Endodermal cell (in vitro differentiated cells): ENCODE data around the gene TKFC. TPM values are rescaled to one million over a fixed set of nuclear protein-coding genes. Genes with fewer than 3 reads are reported as not detected.

Source experiments
- DNase-seq: peaks from one replicate; pipeline ENCODE4 v3.0.0-alpha.2; 2017
- H3K27ac ChIP-seq: 2 replicates; pipeline ENCODE4 v1.5.1; 2013; ENCODE audit warnings: mild to moderate bottlenecking, low read depth, low read length, moderate library complexity
- H3K27me3 ChIP-seq: 2 replicates; pipeline ENCODE4 v1.6.1; 2013; ENCODE audit warnings: mild to moderate bottlenecking, low read length, moderate library complexity; ENCODE audit not compliant: insufficient read depth, control insufficient read depth, poor library complexity, severe bottlenecking
- H3K36me3 ChIP-seq: 2 replicates; pipeline ENCODE4 v1.7.0; 2013; ENCODE audit warnings: mild to moderate bottlenecking, low read length, moderate library complexity; ENCODE audit not compliant: control insufficient read depth, insufficient read depth
- H3K4me1 ChIP-seq: one replicate; pipeline ENCODE4 v1.7.0; 2013; ENCODE audit warnings: low read length; ENCODE audit not compliant: control insufficient read depth, insufficient read depth
- H3K4me3 ChIP-seq: 2 replicates; pipeline ENCODE4 v1.5.1; 2013; ENCODE audit warnings: mild to moderate bottlenecking, low read length, moderate library complexity
- H3K9ac ChIP-seq: 2 replicates; pipeline ENCODE4 v1.6.1; 2013; ENCODE audit warnings: mild to moderate bottlenecking, low read length, moderate library complexity; ENCODE audit not compliant: poor library complexity, severe bottlenecking; ENCODE audit errors: extremely low read depth
- H3K9me3 ChIP-seq: 2 replicates; pipeline ENCODE4 v1.6.1; 2013; ENCODE audit warnings: mild to moderate bottlenecking, low read length, moderate library complexity; ENCODE audit not compliant: control insufficient read depth
- H3K27ac Mint-ChIP-seq: 2 replicates; pipeline ENCODE4 v1.8.0; 2020; ENCODE audit warnings: mixed read lengths
- H3K27me3 Mint-ChIP-seq: 2 replicates; pipeline ENCODE4 v1.8.0; 2021; ENCODE audit warnings: mild to moderate bottlenecking, mixed read lengths; ENCODE audit not compliant: insufficient read depth
- H3K36me3 Mint-ChIP-seq: 2 replicates; pipeline ENCODE4 v1.8.0; 2020; ENCODE audit warnings: low read depth, mixed read lengths
- H3K4me1 Mint-ChIP-seq: 2 replicates; pipeline ENCODE4 v1.8.0; 2020; ENCODE audit warnings: mixed read lengths
- H3K4me3 Mint-ChIP-seq: 2 replicates; pipeline ENCODE4 v1.8.0; 2020; ENCODE audit warnings: mild to moderate bottlenecking, moderate library complexity, mixed read lengths
- H3K9me3 Mint-ChIP-seq: 2 replicates; pipeline ENCODE4 v1.8.0; 2020; ENCODE audit warnings: mild to moderate bottlenecking, mixed read lengths
- CTCF ChIP-seq: fragments of 200-600 bp; sonication (generic); conservative IDR thresholded peaks from 2 replicates; pipeline ENCODE4 v1.5.0; 2021; ENCODE audit warnings: antibody characterized with exemption, mild to moderate bottlenecking
- WGBS, 2 experiments: methylation state at CpG; one replicate each; pipeline versions ENCODE4 v1.1.5 to v1.1.7; 2013; ENCODE audit warnings: missing lambda C conversion rate in 2 of 2, mixed read lengths in 1 of 2; ENCODE audit not compliant: insufficient coverage in 1 of 2, insufficient read length in 1 of 2; 5-methylcytosine and 5-hydroxymethylcytosine counted together
- total RNA-seq, 2 donors: library from RNA; stranded (reverse); fragmentation: NEBNext Ultra II Directional in 1 of 2; extraction: Animal tissue kit (Norgen Biotek cat#: 25700) in 1 of 2; gene quantifications; 2 replicates in 1 of 2; 3 replicates in 1 of 2; pipeline ENCODE4 v1.2.1, GENCODE V29; 2021

TKFC gene
- total RNA-seq, 2 donors from 2014 or later: 93.7 to 116 TPM

- no peak for TF ChIP-seq CTCF
- H3K27me3 Mint-ChIP-seq: no peaks in the 10 kb centered on the region
- DNase-seq: no peak
- no peaks in the 10 kb centered on the region for H3K9me3 ChIP-seq
- no peak overlapping the region for H3K27ac ChIP-seq
- H3K9ac ChIP-seq: no peak overlapping the region
- H3K4me3 Mint-ChIP-seq: no peak overlapping the region
- peaks cover 38% of the 10 kb centered on the region for H3K36me3 Mint-ChIP-seq
- H3K9me3 Mint-ChIP-seq: no peaks in the 10 kb centered on the region
- H3K4me1 Mint-ChIP-seq: no peaks in the 10 kb centered on the region
- H3K4me1 ChIP-seq: no peaks in the 10 kb centered on the region
- WGBS, 2 experiments: 75 to 92% methylated on average over 1 to 2 of the region's 2 CpGs
- H3K27me3 ChIP-seq: no peaks in the 10 kb centered on the region
- peaks cover 8% of the 10 kb centered on the region for H3K36me3 ChIP-seq
- no peak overlapping the region for H3K4me3 ChIP-seq
- H3K27ac Mint-ChIP-seq: no peak overlapping the region
These were observed 8.0 kb downstream of the TKFC start for GRCh38 chr11:61340979-61341378.

GRCh38 chr11:61341706-61342105 lies 8.7 kb downstream of the TKFC start:
- H3K9ac ChIP-seq: no peak overlapping the region
- Mint-ChIP-seq H3K4me1 (no peaks in the 10 kb centered on the region), H3K4me3 (no peak overlapping the region), H3K36me3 (peaks cover 43% of the 10 kb centered on the region), H3K27ac (no peak overlapping the region), H3K27me3 (no peaks in the 10 kb centered on the region), H3K9me3 (no peaks in the 10 kb centered on the region)
- no peaks in the 10 kb centered on the region for H3K27me3 ChIP-seq
- no peaks in the 10 kb centered on the region for H3K4me1 ChIP-seq
- no peaks in the 10 kb centered on the region for H3K9me3 ChIP-seq
- H3K27ac ChIP-seq: no peak overlapping the region
- H3K4me3 ChIP-seq: no peak overlapping the region
- no peak for TF ChIP-seq CTCF
- WGBS, 2 experiments: 83 to 84% methylated on average over 4 of the region's 4 CpGs
- no peak for DNase-seq
- H3K36me3 ChIP-seq: peaks cover 8% of the 10 kb centered on the region

GRCh38 chr11:61342207-61342803 lies 9.3 kb downstream of the TKFC start:
- Mint-ChIP-seq H3K4me3 (no peak overlapping the region), H3K36me3 (peaks cover 46% of the 10 kb centered on the region)
- 95 to 100% methylated on average over 6 to 20 of the region's 20 CpGs for WGBS, 2 experiments

More at GRCh38 chr11:61342207-61342803, 9.3 kb downstream of the TKFC start:
- no peak overlapping the region for H3K27ac ChIP-seq
- H3K27ac Mint-ChIP-seq: no peak overlapping the region
- H3K4me3 ChIP-seq: no peak overlapping the region
- H3K4me1 ChIP-seq: no peaks in the 10 kb centered on the region
- no peaks in the 10 kb centered on the region for H3K27me3 Mint-ChIP-seq
- no peak for DNase-seq
- H3K9me3 Mint-ChIP-seq: no peaks in the 10 kb centered on the region
- H3K4me1 Mint-ChIP-seq: no peaks in the 10 kb centered on the region
- peaks cover 8% of the 10 kb centered on the region for H3K36me3 ChIP-seq
- H3K9ac ChIP-seq: no peak overlapping the region
- H3K9me3 ChIP-seq: no peaks in the 10 kb centered on the region
- no peaks in the 10 kb centered on the region for H3K27me3 ChIP-seq
- no peak for TF ChIP-seq CTCF
